Astrocyte of the spinal cord (primary cell): ENCODE data around the gene RBM33.
A peak's percentile ranks its signal among the peaks of the same experiment; 100 is the strongest.

ENCODE experiments used
- DNase-seq: peaks from one replicate; pipeline ENCODE4 v3.0.0; 2011; ENCODE audit warnings: low read depth, low spot score
- H3K4me3 ChIP-seq: 2 replicates; pipeline ENCODE4 v1.5.1; 2011; ENCODE audit warnings: low read depth, mild to moderate bottlenecking, low read length, moderate library complexity
- in situ Hi-C: cut with HindIII; loops from 2 replicates; pipeline ENCODE4 v1.10.0; 2017; ENCODE audit warnings: low sequenced_read_pairs
- TF ChIP-seq, protein P1 (sequence below): IDR thresholded peaks from 2 replicates; pipeline ENCODE4 v1.5.1; 2012; ENCODE audit warnings: low read depth, mild to moderate bottlenecking, low read length, inconsistent platforms

Gene RBM33

DNA sequence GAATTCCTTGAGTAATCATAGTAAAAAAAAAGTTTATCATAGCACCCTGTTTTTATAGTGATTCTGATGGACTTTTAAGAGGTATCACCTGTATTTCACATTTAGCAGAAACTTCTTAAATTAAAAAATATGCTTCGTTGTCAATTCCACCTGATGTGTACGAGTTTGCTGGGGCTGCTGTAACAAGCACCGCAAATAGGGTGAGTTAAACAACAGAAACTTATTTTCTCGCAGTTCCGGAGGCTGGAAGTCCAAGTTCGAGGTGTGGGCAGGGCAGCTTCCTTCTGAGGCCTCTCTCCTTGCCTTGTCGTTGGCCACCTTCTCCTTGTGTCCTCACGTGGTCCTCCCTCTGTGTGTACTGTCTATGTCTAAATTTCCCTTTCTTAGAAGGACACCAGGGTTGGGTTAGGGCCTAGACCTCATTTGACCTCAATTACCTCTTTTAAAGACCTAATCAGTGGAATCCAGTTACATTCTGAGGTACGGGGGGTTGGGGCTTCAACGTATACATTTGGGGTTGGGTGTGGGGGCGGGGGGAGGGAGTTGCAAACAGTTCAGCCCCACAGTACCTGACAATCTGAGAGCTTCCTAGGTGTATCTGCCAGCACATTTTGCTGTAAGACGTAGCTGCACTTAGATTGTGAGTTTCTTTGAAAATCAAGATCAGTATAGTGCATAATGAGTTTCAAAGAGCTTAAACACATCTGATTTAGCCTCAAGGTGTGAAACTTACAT lies 72.7 kb downstream of the RBM33 start:
- TF ChIP-seq, protein P1, sequence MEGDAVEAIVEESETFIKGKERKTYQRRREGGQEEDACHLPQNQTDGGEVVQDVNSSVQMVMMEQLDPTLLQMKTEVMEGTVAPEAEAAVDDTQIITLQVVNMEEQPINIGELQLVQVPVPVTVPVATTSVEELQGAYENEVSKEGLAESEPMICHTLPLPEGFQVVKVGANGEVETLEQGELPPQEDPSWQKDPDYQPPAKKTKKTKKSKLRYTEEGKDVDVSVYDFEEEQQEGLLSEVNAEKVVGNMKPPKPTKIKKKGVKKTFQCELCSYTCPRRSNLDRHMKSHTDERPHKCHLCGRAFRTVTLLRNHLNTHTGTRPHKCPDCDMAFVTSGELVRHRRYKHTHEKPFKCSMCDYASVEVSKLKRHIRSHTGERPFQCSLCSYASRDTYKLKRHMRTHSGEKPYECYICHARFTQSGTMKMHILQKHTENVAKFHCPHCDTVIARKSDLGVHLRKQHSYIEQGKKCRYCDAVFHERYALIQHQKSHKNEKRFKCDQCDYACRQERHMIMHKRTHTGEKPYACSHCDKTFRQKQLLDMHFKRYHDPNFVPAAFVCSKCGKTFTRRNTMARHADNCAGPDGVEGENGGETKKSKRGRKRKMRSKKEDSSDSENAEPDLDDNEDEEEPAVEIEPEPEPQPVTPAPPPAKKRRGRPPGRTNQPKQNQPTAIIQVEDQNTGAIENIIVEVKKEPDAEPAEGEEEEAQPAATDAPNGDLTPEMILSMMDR, result no peak
- H3K4me3 ChIP-seq, result no peak overlapping the region
- in situ Hi-C loops, result no loop called here
- no peak for DNase-seq

- TF ChIP-seq, protein P1, result no peak
- in situ Hi-C loops, result no loop called here
- no peak for DNase-seq
- H3K4me3 ChIP-seq, result no peak overlapping the region
Measured at GRCh38 chr7:155721056-155721455, 76.6 kb downstream of the RBM33 start.

GRCh38 chr7:155722118-155722517 lies 77.7 kb downstream of the RBM33 start:
- in situ Hi-C loops, result no loop called here
- TF ChIP-seq, protein P1, result no peak
- no peak overlapping the region for H3K4me3 ChIP-seq
- no peak for DNase-seq

DNA sequence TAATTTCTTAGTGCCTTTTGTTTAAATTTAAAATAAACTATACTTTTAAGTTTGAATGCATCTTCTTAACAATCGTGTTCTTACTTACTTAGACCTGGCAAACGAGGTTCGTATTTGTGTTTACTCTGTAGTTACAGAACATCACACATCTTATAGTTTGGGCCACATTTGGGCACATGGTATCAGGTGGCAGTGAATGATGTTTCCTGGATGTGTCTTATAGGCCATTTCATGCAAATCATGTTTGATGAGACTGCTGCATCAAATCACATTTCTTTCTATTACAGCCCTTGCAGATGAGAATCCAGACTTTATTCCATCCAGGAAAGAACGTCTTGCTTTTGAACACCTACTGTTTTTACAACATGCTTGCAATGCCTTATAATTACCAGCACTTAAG lies 78.5 kb downstream of the RBM33 start:
- no peak overlapping the region for H3K4me3 ChIP-seq
- DNase-seq, result no peak
- in situ Hi-C loops, result no loop called here
- TF ChIP-seq, protein P1, result no peak

GRCh38 chr7:155724327-155725005 lies 80.0 kb downstream of the RBM33 start:
- TF ChIP-seq, protein P1, result peak; percentile 7
- in situ Hi-C loops, result no loop called here
- DNase-seq, result no peak
- H3K4me3 ChIP-seq, result no peak overlapping the region

GRCh38 chr7:155725006-155725355 lies 80.5 kb downstream of the RBM33 start:
- H3K4me3 ChIP-seq, result no peak overlapping the region
- TF ChIP-seq, protein P1, result no peak
- no peak for DNase-seq
- in situ Hi-C loops, result no loop called here
